Stimulated activated CD8-positive, alpha-beta memory T cell treated with anti-CD3 and anti-CD28 coated beads, Interleukin-15, amount 100 ng/mL, for 4 hours (primary cell): Measurements from ENCODE around the gene SEC22C.

Experiments
- DNase-seq, 2 donors: peaks; one replicate each; pipeline ENCODE4 v3.0.0-alpha.2; 2020; ENCODE audit warnings: low read depth in 2 of 2

Gene SEC22C

GRCh38 chr3:42513121-42513520, 68.6 kb downstream of the SEC22C start:
- no peak for DNase-seq

DNA sequence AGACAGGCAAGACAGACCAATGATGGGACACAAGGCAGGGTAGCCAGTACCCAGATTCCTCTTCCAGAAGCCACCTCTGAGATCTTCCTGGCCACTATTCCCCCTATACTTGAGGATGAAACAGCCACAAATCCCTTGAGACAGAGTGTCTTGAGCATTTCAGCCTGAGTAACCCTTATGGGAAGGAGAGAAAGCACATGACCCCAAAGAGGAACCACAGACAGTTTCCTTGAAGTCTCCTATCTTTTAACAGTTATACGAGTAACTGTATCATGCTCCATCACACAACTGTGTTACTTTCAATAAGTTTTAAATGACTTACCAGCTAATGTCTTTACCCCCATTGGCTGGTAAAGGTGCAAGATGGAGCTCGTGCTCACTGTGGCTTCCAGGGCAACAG, 70.0 kb downstream of the SEC22C start:
- DNase-seq, result no peak

DNA sequence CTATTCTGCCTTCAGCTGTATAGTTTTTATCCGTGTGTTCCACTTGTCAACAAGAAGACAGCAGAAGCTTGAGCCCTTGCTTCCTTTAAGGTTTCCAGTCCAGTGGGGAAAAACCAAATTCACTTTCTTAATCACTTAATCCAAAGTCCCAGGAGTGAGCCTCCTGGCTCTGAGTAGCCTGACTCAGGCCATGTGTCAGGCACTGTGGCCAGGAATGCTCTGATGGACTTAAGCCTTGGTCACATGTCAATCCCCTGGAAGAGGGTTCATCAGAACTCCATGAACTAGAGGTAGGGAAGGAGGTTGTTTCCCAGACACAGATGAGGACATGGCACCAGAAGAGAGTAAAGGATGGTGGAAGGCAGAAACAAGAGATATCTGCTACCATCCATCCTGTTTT, 70.6 kb downstream of the SEC22C start:
- DNase-seq, result no peak

DNA sequence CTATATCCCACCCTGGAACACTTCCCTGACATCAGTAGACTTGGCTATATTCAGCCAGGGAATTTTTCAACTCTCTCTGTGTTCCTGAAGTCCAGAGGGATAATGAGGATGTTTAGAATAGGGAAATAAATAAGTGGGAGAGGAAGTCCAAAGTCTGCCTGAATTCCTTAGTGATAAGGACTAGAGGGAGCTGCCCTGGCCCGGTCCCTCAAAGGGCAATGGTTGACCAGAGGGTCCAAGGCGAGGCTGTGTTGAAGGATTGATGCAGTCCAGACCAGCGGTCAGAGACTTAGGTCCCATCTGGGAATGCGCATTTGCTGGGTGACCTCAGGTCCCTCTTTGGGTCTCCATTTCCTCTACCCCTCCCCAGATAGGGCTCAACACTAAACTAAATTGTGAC, 71.4 kb downstream of the SEC22C start:
- DNase-seq, result no peak

DNA sequence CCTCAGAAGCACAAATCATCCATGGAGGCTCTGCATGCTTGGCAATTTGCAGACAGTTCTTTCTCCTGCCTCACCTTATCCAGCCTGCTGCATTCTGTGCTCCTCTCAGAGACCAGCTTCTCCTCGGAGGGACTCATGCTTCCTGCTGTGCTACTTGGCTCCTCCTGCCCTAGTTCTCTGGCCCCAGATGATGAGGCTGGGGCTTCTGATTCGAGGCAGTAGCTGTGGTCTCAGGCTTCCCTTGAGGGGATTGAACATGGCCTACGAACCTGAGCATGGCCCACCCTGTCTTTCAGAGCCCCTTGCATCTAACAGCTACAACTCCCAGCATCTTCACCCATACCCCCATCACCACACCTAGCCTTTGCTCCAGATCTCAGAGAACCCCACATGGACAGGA, 72.7 kb downstream of the SEC22C start:
- no peak for DNase-seq

GRCh38 chr3:42508562-42508961, 73.2 kb downstream of the SEC22C start:
- DNase-seq, result no peak

DNA sequence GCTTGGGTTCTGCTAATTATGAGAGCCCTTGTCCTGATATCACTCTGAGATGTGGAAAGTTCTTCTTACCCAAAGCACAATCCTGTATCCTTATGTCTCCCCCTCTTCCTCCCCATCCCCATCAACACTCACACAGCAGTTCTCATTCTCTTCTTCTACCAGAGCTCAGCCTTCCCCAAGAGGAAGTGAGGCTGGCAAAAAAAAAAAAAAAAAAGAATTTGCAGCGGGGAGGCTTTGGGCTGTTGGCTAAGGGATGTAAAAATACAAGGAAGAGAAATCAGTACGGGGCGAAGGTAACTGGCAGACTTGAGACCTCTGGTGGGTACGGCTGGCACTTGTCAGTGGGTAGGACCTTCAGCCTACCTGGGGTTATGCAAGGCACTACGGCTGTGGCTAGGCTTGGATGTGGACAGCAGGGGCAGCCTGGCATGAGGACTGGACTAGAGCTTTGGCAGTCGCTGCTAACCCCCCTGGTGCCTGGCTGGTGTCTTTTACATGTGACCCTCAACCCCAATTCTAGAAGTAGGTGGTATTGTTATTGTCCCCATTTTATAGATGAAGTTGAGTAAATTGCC, 73.9 kb downstream of the SEC22C start:
- no peak for DNase-seq

GRCh38 chr3:42507252-42507651, 74.5 kb downstream of the SEC22C start:
- no peak for DNase-seq

GRCh38 chr3:42505849-42506410, 75.8 kb downstream of the SEC22C start:
- no peak for DNase-seq

DNA sequence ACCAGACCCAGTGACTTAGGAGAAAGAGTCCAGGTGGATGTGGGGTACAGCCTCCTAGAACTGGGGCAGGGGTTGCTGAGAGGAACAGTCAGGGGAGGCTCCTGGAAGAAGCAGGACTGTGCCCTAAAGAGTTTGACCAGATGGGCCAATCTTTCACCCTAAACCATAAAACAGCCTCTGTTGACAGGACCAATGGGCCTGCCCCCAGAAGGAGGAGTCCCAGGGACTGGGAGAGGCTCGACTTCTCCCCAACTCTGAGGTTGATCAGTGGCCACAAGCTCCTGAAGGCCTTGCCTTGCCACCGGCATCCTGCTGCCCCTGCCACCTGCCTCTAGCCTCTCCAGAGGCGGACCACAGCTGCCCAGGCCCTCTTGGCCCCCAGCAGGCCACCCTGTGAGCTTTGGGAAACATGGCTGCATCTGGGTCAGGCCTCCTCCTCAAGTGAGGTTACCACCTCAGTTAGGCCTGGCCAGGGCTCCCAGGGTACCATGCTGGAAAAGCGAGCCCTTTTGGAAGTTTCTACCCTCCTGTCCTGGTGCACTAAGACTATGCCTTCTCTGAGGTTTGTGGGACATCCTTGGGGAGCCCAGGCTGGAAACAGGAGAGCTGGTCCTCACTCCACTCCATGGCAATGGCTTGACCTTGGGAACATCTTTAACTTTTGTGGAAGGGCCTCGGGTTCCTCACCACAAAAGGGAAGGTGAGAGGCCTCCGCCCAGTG, 76.5 kb downstream of the SEC22C start:
- DNase-seq, result no peak

DNA sequence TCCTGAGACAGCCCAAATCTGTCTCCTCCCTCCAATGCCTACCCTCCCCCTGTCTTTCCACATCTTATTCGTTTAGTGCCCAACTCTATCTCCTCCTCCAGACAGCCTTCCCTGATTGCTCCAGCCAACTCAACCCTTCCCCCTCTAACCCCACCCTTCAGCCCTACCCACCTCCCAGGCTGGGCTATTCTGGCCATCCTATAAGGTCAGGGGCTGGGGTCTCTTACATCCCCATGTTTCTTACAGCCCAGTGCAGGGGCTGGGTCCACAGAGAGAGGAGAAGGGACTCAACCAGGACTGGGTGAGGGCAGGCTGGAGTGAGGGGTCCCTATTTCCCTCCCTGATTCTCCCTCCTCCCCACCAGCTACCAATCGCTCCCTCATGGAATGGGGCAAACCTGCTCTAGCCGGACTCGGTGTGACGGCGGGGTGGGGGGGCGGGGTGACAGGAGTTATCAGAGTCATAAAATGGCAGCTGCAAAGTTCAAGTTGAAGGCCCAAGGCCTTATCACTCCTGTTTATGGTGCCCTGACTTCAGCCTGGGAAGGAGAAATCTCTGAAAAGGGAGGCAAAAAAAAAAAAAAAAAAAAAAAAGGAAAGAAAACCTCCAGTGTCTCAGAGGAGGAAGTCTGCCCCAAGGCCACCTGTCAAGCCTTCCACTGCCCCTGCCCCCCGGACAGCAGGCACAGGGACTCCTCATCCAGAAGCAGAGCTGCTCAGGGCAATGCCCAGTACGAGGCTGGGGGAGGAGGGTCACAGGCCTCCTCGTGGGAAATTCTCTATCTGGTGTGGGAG, 77.2 kb downstream of the SEC22C start:
- no peak for DNase-seq

- no peak for DNase-seq
Measured at GRCh38 chr3:42503957-42504333, 77.8 kb downstream of the SEC22C start.

DNA sequence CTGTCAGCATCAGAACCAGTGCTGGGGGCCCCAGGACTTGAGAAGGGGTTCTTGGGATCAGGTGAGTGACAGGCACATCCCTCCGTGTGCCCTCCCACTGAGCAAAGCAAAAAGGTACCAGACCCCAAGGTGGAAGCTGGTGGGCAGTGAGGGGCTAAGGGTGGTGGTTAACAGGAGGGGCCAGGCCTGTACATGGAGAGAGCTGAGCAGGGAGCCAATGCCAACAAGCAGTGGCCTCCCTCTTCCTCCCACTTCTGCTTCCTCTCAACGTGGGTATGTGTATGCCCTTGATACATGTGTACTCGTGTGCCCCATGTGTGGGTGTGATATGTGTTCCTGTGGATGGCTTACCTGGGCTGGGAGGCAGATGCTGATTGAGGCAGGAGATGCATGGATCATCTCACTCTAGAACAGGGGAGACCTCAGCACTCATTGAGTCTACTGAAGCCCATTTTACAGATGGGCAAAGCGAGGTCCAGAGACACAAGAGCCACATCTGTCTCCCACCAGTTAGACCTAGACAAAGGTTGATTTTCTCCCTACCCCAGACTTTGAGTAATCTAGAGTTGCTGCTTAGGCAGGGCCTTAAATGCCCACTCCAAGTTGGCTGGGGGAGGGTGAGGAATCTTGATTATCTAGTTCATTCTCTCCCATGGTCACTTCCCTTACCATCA, 78.4 kb downstream of the SEC22C start:
- DNase-seq, result no peak

DNA sequence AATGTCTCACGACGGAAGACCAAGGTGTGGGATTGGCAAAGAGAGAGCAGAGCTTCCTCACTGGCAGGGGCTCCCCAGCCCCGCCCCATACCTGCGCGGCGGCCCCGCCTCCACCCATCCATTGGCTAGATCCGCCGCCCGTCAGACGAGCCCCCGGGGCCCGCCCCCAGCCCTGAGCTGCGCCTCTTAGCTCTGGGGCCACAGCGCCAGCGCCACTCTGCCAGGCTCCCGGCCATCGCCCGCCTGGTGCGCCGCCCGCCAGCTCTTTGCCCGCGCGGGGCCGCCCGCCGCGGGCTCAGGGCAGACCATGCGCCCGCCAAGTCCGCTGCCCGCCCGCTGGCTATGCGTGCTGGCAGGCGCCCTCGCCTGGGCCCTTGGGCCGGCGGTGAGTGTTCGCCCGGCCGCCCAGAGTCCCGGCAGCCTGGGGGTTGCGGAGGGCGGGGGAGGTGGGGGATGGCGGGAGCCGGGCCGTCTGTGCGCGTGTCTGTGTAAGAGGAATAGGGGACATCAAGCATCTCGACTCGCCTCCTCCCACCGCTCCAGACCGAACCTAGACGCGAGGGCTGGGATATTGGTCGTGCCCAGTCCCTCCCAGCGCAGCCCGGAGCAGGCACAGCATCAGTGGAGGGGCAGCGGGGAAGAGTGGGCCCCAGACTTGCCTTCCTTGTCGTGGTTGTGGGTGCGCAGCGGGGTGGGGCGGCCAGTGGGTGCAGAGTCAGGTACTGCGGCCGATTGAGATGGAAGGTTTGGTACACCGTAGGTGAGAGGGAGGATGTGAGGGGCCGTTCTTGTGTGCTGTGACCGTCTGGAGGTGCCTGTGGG, 79.1 kb downstream of the SEC22C start, which contains the start of gene VIPR1:
VIPR1 (plus strand) TSS at position 215 of the 822 bp plus-strand sequence; CDS start at position 308, 93 bp downstream.
- DNase-seq, result peak; percentile 81 to 82

DNA sequence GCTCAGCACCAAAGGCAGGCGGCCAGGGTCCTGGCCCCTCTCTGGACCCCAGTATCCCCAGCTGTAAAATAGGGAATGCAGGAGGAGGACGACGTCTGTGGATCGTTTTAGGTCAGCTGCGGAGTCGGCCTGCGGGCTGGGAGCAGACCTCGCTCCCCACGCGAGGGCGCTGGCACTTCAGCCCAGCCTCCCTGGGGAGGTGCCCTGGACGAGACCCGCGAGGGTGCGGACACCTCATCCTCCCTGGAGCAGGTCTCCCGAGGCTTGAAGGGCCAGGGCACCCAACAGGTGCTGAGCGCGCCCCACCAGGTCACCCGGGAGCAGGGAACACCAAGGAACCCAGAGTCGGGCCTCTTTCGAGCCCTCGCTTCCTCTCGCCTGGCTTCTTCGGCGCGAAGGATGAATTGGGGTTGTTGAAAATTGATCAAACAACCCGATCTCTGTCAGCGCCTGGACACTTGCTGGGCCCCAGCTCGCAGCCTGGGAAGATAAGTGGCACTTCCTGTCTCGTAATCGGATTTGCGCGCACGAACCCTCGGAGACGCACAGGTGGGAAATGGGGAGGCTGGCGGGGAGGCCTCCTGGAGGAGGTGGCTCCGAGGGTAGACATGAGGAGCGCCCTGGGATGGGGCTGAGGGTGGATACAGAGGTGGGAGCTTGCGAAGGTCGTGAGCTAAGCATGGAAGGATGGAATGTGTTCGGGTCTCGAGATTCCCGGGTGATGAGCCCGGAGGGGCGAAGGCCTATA, 79.9 kb downstream of the SEC22C start:
- DNase-seq, result peak; percentile 31 to 33

GRCh38 chr3:42501321-42501680, 80.5 kb downstream of the SEC22C start:
- no peak for DNase-seq

- DNase-seq, result no peak
Measured at GRCh38 chr3:42500909-42501308, 80.9 kb downstream of the SEC22C start.

DNA sequence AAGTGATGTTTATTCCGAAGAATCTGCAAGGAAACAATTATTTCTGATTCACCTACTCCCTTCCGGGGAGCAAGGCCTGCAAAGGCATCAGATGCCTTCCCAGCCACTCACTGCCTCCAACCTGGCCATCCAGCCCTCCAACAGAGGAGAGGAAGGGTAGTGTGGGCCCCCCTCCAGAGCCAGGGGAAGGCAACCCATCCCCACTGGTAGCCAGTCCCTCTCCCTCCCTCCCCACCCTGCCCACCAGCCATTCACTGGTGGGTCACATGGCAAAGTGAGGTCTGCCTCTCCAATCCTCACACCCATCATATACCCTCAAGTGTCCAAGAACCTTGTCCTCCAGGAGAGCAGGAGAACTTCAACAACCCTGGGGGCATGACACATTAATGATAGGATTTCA, 81.7 kb downstream of the SEC22C start:
- no peak for DNase-seq

DNA sequence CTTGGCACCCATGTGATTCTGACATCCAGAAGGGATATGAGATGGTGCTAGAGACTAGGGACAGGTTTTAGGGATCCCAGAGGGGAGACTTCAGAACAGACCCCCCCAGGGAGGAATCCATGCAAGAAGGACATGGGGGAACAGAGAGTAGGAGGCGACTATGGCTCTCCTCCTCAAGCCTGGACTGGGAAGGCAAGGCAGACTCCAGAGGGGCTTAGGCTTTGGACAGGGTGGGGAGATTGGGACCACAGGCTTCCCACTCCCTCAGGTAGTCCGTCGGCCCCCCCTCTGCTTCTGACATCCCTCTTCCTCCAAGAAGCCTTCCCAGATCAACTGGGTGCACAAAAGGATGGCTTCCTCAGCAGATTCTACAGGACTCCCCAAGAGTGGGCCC, 82.3 kb downstream of the SEC22C start:
- no peak for DNase-seq

DNA sequence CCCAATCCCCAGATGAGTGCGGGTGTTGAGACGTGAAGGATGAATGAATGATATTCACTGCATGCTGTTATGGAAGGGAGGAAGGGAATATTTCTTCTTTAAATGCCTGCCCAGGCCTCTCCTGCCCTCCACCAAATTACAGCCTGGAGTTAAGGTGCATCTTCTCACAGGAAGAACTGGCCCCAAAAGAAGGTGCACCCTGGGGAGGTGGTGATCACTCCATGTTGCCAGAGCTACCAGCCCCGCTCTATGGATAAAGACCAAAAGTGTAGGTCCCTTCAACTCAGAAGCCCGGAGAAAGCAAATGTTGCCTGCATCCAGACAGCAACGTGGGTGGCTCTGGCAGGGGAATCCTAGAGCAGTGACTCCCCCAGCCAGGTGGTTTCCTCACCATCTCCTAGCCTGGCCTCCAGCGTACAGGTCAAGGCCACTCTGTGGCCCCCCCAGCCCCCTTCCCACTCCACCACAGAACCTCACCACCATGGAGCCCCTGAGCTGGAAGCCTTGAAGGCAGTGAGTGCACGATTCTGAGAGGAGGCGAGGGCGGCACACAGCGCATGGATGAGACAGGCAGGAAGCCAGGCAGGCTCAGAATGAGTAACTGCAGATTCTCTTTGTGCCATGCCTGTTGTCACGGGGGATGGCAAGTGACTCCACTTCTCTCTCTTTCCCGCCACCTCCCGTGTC, 82.8 kb downstream of the SEC22C start:
- no peak for DNase-seq
